NCI-H345 treated with DMSO at 0.1 percent for 48 hours (cell line): Measurements from ENCODE around the gene TBC1D21.

ENCODE experiments used
- DNase-seq: peaks from one replicate; lab custom pipeline; 2025; ENCODE audit not compliant: unreplicated experiment; lab: John Stamatoyannopoulos, UW

TBC1D21 gene

GRCh38 chr15:73888224-73889041 is 15.1 kb downstream of the TBC1D21 start:
- no peak for DNase-seq

- DNase-seq = no peak
Measured at GRCh38 chr15:73889053-73889761, 15.8 kb downstream of the TBC1D21 start.

- no peak for DNase-seq
Measured at GRCh38 chr15:73889762-73890124, 16.4 kb downstream of the TBC1D21 start.

GRCh38 chr15:73891328-73892315 is 18.3 kb downstream of the TBC1D21 start:
- no peak for DNase-seq

- DNase-seq = no peak
Measured at GRCh38 chr15:73892446-73893226, 19.3 kb downstream of the TBC1D21 start.

- no peak for DNase-seq
Measured at GRCh38 chr15:73894133-73894814, 20.9 kb downstream of the TBC1D21 start.

- DNase-seq = no peak
Measured at GRCh38 chr15:73897441-73898261, 24.3 kb downstream of the TBC1D21 start.

- DNase-seq = no peak
Measured at GRCh38 chr15:73899197-73900094, 26.1 kb downstream of the TBC1D21 start.

GRCh38 chr15:73900095-73900712 is 26.8 kb downstream of the TBC1D21 start:
- DNase-seq = no peak

GRCh38 chr15:73901126-73901810 is 27.9 kb downstream of the TBC1D21 start:
- no peak for DNase-seq

GRCh38 chr15:73902121-73903020 is 29.0 kb downstream of the TBC1D21 start:
- DNase-seq = no peak

GRCh38 chr15:73904026-73904815 is 30.9 kb downstream of the TBC1D21 start:
- DNase-seq = no peak

GRCh38 chr15:73905225-73905827 is 32.0 kb downstream of the TBC1D21 start:
- no peak for DNase-seq

GRCh38 chr15:73906346-73907034 is 33.1 kb downstream of the TBC1D21 start:
- no peak for DNase-seq
